Activated effector memory CD4-positive, alpha-beta T cell treated with Interleukin-2 at 50 U/mL for 16 hours (primary cell): ENCODE data around the gene TMEM222.
A peak's percentile ranks its signal among the peaks of the same experiment; 100 is the strongest.

Source experiments
- DNase-seq: peaks from one replicate; pipeline ENCODE4 v3.0.0-alpha.2; 2020

TMEM222 gene

GRCh38 chr1:27342778-27343638, 21.0 kb downstream of the TMEM222 start:
- peak; percentile 81 for DNase-seq

GRCh38 chr1:27343639-27344025, 21.7 kb downstream of the TMEM222 start:
- DNase-seq: no peak

- no peak for DNase-seq
These were observed 23.3 kb downstream of the TMEM222 start for GRCh38 chr1:27345272-27345671.

GRCh38 chr1:27346357-27346756, 24.4 kb downstream of the TMEM222 start:
- DNase-seq: no peak

- no peak for DNase-seq
These were observed 25.1 kb downstream of the TMEM222 start for GRCh38 chr1:27346991-27347624.

- no peak for DNase-seq
These were observed 27.2 kb downstream of the TMEM222 start for GRCh38 chr1:27348861-27349783.

GRCh38 chr1:27349784-27350662, 28.1 kb downstream of the TMEM222 start:
- no peak for DNase-seq

GRCh38 chr1:27350663-27351540, 28.9 kb downstream of the TMEM222 start:
- DNase-seq: no peak

- no peak for DNase-seq
These were observed 29.7 kb downstream of the TMEM222 start for GRCh38 chr1:27351541-27352107.

- DNase-seq: no peak
These were observed 31.2 kb downstream of the TMEM222 start for GRCh38 chr1:27353166-27353565.

GRCh38 chr1:27353629-27354028, 31.7 kb downstream of the TMEM222 start:
- DNase-seq: no peak

GRCh38 chr1:27355683-27356082, 33.7 kb downstream of the TMEM222 start:
- DNase-seq: no peak

- DNase-seq: no peak
These were observed 34.3 kb downstream of the TMEM222 start for GRCh38 chr1:27356277-27356618.

- peak; percentile 24 for DNase-seq
These were observed 34.8 kb downstream of the TMEM222 start for GRCh38 chr1:27356619-27357280.

- DNase-seq: peak; percentile 79
These were observed 35.5 kb downstream of the TMEM222 start for GRCh38 chr1:27357281-27358037.

GRCh38 chr1:27358038-27358927, 36.3 kb downstream of the TMEM222 start:
- no peak for DNase-seq

GRCh38 chr1:27358928-27359313, 37.0 kb downstream of the TMEM222 start:
- DNase-seq: no peak

GRCh38 chr1:27359822-27360158, 37.8 kb downstream of the TMEM222 start:
- no peak for DNase-seq
